GM21367 (cell line): ENCODE data around the gene PRKRA.
A peak's percentile ranks its signal among the peaks of the same experiment; 100 is the strongest.
"Not testable (repeated sequence)": the region's sequence is repeated elsewhere in the genome, so short reads cannot be mapped to it uniquely, and the experiment has no call there.

Source experiments
- ATAC-seq: cut with Tn5 transposase; IDR thresholded peaks from one replicate; pipeline ENCODE4 v1.9.1; 2021; ENCODE audit not compliant: unreplicated experiment

Gene PRKRA

DNA sequence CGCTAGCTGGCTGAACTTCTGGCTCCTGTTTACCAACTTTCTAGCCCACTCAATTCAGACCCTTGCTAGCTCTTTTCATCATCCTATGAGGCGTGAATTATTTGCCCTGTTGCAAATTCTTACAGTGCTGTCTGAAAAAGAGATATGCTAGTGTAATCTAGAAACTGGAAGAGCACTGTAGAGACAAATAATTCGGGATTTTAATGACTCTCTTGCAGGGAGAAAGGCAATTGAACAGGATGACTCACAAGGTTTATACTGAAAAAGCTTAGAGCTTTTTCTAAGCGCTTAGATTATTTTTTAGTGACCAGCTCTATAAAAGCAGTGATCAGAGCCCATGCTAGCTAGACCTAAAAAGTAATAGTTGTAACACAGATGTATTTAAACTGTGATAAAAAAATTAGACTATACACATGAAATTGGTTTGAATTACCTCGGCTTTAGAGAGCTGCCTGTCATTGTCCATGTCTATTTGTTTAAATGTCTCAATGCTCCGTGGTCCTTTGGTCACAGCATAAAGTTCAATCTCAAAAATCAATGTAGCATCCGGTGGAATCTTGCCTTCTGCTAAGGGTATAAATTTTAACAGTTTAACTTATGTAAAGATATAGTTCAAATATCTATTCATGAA lies 18.4 kb upstream of the PRKRA start:
- ATAC-seq: no peak

DNA sequence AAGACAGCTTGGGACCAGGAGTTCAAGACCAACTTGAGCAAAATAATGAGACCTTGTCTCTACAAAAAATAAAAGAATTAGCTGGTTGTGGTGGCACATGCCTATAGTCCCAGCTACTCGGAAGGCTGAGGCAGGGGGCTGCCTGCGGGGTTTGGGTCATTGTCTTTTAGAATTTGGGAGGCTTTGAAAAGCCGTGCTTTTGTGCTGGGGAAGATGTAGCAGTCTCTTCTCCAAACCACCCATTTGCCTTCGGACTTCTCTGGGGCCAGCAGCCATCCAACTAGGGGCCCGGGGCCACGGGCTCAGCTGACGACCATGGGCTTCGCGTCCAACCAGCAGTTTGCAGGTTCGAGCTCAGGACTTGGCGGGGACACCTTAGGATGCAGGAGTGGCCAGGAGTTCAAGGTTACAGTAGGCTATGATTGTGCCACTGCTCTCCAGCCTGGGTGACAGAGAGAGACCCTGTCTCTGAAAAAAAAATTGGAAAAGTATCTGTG lies 6.5 kb upstream of the PRKRA start:
- ATAC-seq: no peak

DNA sequence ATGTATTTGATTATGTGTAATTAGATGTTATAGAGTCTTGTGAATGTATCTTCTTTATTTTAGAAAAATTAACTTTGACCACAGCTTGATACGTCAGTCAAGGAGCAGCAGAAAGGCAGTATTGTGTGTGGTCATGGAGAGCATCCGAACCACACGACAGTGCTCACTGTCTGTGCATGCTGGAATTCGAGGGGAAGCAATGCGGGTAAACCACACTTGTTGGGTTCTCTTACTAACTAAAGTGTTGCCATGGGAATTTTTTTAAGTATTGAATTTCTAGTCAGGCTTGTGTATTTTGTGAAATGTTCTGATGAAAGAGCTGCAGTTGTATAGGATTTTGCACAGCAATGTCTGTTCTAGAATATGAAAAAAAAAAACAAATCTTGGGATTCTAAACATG lies 5.0 kb upstream of the PRKRA start:
- ATAC-seq: no peak

DNA sequence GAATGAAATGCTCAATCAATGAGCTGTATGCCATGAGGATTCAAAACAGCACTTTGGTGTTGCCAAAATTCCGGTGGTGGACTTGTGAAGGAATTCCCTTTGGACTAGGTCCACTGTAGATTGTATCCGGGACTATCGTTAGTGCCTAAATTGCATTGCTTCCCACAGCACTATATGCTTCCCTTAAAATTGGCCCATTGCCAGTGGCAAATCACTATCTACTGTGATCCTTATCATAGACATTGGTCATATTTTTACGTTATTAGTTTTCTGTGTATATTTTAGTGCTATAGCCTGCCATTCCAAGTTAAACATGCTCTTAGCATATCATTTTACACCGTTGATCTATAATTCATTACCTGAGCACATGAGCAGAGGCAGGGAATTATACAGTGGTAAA lies 1.9 kb upstream of the PRKRA start:
- no peak for ATAC-seq

DNA sequence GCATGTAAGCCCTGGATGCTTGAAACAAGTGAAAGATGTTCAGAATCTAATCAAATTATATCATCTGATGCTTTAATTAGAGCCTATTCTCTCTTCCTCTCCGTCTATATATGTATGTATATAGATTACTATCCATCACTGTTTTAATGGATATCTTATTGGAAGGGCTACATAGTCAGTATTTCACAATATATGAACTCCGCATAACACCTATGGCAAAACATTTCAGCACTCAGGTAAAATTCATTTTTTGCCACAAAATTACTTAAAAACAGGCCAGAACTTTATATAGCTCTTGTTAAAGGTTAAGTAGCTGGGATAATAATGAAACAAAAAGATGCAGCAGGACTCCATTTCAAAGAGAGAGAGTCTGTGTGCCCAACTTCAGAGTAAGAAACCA lies 1.4 kb upstream of the PRKRA start:
- ATAC-seq: no peak

DNA sequence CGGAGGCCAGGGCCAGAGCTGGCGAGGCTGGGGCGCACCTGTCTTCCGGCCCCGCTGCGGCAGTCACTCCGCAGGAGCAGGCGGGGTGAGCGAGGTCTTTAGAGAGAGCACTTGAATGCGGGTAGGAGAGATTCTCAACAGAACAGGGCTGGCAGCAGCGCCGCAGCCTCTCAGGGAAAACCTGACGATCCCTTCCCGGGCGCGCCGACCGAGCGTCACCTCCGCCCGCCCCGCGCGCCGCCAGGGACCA lies 526 bp downstream of the PRKRA start:
- ATAC-seq: peak; percentile 42

DNA sequence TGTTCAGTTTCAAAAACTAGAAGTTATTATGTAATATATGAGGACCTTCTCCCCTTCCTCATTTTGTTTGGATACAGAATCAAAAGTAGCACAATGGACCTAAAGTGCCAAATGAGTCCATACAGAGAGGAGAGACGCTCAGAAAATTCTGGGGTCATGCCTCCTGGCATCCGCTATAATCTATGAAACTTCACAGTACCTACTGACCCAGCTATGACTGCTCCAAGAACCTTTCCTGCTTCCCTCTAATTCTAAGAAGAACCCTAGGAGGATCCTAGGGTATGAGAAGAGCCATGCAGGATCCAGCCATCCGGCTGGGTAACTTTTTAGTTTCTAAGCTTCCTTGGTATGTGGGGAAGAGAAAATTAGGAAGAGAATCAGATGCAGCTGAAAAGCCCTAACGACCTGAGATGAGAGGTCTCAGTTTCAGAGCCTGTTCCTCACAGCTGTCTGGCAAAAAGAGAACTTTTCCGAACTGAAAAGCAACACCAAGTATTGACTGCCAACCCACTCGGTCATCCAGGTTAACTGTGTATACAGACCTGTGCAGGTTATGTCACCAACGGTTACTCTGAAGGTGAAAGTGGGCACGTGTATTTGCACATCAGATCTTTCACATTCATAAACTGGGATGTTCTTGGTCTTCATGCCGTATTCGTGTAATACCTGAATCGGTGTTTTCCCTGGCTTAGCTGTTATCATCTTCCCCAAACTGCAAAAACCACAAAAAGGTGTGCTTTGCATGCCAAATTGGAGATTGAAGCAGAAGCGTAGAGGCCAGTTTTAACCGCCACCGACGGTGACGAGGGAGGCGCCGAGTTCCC lies 1.1 kb downstream of the PRKRA start:
- peak; percentile 6 for ATAC-seq

DNA sequence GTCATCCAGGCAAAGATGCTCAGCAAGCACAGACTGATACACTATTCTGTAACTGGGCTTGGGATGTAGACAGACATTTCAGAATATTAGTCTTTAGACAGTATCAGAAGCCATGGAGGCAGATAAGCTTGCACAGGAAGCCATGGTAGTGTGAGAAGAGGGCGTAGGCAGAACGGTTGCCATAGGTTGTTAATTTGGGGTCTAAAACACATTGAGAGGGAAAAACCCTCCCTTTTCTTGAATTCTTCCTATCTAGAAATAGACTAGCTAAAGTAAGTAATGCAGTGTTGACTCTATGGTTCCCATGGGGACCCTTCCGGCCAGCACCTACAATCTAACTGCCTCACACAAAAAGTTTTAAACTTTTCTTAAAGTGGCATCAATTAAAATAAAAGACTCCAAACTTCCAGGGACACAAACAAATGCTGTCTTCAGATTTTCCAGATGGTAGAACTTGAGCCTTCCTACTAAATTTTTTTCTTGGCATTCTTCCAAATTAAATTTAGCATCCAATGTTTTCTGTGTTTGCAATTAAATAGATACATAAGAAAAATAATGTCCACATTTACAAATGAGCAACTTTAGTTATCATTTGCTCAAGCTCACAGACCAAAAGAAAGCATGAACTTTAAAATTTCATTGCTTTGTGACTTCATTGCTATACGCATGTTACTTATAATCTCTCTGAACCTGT lies 1.9 kb downstream of the PRKRA start:
- no peak for ATAC-seq

DNA sequence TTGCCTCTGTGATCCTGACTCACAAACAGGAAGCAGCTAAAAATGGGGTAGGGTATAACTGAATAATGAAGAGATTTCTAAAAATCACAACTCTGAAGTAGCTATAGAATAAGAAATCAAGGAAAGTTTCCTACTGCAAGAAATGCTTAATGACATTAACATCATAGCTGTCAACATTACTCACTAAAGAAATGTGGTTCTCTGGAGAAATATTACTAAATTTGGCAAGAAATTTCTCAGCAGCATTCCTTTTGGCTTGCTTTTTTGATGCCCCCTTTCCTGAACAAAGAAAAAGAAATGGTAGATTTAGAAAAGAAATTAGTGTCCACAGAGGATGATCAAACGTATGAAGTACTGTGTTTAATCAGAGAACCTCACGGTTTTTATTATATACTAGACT lies 9.5 kb downstream of the PRKRA start:
- no peak for ATAC-seq

DNA sequence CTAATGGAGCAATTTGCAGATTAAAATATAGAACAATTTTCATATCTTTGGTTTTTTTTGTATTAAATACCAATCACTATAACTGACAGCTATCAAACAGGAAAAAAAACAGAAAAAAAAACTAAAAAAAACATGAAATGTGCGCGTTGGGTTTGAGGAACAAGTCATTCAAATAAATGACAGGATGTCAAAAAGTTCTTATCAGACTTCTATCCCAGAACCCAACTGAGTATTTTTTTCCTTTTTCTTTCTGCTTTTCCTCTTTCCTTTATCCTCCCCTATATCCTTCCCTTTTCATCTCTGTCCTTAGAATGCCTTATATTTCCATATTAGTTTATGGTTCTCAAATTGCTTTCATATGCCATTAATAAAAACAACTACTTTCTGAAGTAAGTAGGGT lies 14.3 kb downstream of the PRKRA start:
- ATAC-seq: no peak

DNA sequence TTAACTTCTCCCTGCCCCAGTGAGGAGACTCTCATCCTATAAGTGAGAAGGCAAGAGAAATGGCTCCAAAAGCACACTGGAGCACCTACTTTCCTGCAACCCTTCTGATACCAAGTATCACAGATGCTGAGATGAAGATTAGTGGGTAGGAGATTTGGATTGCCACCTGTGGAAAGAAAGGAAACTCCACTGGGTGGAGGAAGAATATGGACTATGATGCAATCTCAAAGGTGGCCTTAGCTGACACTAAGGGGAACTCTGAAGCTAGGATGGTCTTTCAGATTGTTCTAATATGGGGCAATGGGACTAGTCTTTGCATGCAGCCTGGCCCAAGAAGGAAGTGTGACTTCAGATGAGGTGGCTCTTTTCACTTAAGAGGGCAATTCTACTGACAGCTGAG lies 21.6 kb downstream of the PRKRA start:
- ATAC-seq: no peak

DNA sequence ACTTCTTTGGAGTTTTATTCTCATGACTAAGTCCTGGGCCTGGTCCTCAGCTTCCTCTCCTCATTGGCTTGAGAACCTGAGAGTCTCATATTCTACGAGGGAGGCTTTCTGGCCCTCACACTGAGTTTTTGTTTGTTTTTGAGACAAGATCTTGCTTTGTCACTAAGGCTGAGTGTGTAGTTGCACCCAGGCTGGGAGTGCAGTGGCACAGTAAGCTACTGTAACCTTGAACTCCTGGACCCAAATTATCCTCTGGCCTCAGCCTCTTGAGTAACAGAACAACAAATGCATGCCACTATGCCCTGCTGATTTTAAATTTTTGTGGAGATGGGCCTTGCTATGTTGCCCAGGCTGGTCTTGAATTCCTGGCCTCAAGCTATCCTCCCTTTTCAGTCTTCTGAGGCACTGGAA lies 22.6 kb downstream of the PRKRA start:
- ATAC-seq: no peak

DNA sequence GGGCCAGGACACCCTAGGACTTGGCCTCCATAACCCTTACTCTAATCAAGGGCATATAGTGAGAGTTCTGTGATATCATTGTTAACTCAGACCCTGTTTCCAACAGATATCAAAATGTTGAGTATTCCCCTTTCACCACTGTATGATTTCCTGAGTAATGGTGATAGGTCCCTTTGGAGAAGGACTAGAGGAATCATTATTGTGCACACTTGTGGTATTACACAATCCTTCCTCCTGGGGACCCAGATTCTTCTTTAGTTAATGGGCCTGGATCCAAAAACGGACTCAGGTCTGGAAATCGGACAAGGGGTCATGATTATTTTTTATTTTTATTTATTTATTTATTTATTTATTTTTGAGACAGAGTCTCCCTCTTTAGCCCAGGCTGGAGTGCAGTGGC lies 23.5 kb downstream of the PRKRA start:
- ATAC-seq: no peak

DNA sequence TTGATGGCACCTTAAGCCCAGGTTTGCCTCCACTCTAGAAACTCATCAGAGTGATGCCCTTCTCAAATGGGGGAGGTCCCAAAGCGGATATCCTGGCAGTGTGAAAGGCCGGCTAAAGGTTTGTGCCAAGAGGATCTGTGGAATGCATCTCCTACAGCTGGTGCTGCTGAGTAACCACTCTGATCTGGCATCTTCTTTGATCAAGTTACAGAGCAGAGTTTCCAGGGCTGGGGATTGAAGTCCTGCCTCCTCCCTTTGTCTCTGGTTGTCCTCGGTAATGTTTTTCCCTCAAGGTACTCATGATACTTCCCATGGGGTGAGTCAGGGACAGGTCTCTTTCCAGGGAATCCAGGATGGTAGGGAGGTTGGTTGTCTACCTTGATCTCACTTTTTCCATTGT lies 24.6 kb downstream of the PRKRA start:
- no peak for ATAC-seq

DNA sequence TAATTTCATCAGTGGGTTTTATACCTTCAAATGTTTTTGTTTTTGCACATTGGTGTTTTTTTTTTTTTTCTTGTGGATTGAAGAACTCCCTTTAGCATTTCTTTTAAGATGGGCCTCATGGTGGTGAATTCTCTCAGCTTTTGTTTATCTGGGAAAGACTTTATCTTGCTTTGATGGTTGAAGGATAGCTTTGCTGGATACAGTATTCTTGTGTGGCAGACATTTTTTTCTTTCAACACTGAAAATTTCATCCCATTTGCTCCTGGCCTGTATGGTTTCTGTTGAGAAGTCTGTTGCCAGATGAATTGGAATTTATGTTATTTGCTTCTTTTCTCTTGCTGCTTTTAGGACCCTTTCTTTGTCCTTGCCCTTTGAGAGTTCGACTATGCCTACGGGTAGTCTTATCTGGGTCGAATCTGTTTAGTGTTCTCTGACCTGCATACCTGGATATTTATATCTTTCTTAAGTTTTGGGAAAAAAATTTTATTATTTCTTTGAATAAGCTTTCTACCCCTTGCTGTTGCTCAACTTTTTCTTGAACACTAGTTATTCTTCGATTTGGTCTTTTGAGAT lies 25.6 kb downstream of the PRKRA start:
- no peak for ATAC-seq

DNA sequence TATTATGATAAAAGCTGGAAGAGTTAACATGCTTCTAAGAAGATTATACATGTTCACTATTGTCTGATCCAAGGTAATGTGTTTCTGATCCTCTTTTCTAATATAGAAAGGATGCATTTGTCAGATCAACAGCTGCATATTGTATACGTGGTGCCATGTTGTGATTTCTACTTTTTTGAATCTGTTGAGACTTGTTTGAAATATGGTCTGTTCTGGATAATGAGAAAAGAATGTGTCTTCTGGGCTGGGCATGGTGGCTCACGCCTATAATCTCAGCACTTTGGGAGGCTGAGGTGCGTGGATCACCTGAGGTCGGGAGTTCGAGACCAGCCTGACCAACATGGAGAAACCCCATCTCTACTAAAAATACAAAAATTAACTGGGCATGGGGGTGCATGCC lies 27.2 kb downstream of the PRKRA start:
- ATAC-seq: not testable (repeated sequence)

DNA sequence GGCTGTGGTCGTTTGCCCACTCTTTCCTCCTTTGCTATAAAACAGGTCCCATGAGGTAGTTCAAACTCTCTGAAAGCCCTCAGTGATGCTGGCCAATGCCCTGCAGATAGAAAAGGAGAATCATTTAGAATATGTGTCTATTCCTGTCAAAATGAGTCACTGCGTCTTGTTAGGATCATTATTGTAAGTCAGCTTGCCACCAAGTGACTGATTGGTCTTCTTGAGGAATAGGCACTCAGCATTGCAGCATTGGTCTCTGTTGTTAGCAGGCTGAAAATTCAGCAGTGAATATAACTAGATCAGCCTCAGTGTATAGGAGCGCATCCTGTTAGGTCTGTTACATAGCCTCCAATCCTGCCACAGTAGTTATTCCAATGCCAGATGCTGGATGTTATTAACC lies 28.9 kb downstream of the PRKRA start:
- no peak for ATAC-seq

DNA sequence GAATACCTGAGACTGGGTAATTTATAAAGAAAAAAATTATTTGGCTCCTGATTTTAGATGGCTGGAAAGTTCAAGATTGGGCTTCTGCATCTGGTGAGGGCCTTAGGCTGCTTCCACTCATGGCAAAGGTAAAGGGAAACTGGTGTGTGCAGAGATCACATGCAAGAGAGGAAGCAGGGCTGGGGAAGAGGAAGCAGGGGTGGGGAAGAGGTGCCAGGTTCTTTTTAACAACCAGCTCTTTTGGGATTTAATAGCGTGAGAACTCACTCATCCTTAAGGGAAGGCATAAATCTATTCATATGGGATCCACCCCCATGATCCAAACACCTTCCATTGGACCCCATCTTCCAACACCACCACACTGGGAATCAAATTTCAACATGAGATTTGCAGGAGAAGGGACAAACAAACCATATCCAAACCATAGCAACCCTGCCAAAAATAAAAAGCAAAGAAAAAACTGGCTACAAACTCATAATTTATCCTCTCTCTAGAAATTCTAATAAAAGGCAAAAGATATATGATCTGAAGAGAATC lies 30.4 kb downstream of the PRKRA start:
- ATAC-seq: no peak

DNA sequence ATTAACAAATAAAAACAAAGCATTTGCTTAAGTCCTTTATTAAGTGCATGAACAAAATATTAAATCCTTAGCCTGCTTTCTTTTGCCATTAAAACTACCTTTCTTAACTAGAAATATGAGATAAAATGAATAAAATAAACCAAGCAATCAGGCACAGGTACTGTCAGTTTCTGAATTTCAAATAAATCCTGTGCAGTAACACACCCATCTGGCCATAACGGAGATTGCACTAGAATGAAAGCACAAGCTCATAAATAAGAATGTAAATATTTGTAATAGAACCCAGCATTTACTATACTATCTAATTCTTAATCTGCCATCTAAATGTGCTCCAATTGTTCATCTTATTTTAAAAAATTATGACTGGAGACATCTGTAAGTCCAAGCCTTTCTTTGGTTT lies 31.9 kb downstream of the PRKRA start:
- no peak for ATAC-seq

DNA sequence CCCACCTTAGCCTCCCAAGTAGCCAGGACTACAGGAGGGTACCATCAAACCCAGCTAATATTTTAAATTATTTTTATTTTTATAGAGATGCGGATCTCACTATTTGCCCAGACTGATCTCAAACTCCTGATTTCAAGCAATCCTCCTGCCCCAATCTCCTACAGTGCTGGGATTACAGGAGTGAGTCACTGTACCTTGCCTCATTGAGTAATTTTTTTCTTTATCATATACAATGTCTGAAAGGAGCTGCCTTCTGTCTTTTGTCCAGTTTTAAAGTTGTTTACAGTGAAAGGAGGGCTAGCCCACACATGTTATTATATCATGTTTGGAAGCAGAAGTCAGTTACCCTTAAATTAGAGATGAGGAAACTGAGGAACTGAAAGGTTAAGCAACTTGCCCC lies 32.5 kb downstream of the PRKRA start:
- no peak for ATAC-seq

DNA sequence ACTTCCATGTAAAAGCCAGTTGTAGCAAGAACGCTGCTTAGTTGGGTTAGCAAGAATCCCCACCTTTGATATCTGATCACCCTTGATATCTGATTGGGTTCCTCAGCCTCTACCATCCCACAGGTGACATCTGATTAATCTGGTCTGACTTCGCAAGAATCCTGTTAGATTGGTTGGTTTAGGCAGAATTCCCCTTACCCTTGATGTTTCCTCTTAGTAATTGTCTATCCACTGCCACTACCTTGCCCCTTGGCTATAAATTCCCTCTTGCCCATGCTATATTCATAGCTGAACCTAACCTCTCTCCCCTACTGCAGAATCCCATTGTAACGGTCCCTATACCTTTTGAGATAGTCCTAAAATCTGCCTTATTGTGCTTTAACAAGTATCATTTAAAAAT lies 33.1 kb downstream of the PRKRA start:
- ATAC-seq: no peak

DNA sequence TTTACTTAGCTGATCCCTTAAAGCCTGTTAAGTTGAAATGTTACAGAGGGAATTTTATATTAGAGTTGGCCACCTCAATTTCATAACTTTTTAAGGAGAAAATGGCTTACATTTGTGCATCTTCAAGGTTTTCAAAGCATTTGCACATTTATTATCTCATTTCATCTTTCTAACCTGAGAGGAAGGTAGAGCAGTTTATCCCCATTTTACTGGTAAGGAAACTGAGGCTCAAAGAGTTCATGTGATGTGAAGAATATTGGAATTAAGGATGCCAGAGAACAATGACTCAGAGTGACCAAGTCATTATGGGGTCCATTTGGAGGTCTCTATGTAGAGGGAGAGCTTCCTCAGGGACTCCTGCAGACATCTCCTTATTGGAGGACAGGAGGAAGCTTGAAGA lies 35.0 kb downstream of the PRKRA start:
- ATAC-seq: no peak
